Gastrocnemius medialis (tissue), 4 donors: Measurements from ENCODE around the gene PIGR.
A peak's percentile ranks its signal among the peaks of the same experiment; 100 is the strongest.

Experiments
- CTCF ChIP-seq, 5 experiments: fragments of 450-650 bp in 3 of 5; fragments of 200-600 bp in 2 of 5; sonication (generic) in 2 of 5; IDR thresholded peaks in 4 of 5; conservative IDR thresholded peaks in 1 of 5; 1 replicate in 4 of 5; 2 replicates in 1 of 5; pipeline ENCODE4 v1.5.1; 2016 to 2019; ENCODE audit warnings: antibody characterized with exemption in 5 of 5, mild to moderate bottlenecking in 3 of 5, moderate library complexity in 3 of 5
- POLR2A ChIP-seq, 2 donors: fragments of 450-650 bp; IDR thresholded peaks; one replicate each; pipeline ENCODE4 v1.6.1; 2017; ENCODE audit warnings: antibody characterized with exemption in 2 of 2, mild to moderate bottlenecking in 2 of 2, moderate library complexity in 2 of 2

GRCh38 chr1:206909161-206909882 lies 36.9 kb downstream of the PIGR start:
- TF ChIP-seq POLR2A (IDR thresholded peaks at IDR 0.05) (peak; percentile 32 to 61), CTCF (IDR thresholded peaks at IDR 0.05 in 4 of 5, conservative IDR thresholded peaks at IDR 0.05 in 1 of 5) (peak in 1 of 5 experiments; percentile 6)
